ENCODE results near the gene MAPK7.

MAPK7 gene

DNA sequence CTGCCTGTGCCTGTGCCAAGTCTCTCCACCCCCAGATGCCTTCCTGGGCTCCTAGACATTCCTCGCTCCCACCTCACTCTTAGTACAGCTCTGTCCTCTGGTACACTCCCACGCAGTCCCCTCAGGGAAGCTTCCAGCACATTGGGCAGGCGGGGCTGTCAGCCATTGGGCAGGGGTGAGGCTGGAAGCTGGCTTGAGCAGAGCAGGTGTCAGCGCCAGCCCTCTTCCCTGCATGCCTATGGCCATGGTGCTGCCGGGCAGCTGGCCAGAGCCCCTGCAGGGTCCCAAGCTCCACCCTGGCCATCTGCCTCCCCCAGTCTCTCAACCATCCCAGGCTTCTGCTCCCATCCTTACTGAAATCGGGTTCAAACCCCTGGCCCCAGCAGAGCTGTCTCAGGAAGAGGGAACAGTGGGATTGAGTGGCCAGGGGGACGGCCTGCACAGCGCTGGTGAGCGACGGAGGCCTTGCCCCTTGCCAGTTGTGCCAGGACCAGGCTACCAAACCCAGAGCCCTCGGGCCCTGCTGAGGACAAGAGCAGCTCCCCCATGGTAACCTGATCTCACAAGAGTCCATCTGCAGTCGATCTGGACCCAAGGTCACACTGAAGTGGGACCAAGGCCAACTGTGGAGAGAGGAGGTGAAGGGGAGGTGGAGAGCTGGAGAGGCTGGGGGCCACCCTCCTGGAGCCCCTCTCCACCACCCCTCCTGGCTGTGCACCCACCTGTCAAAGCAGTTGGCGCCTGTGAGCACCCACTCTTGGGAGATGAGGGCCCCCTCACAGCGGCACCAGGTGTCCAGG lies 13.4 kb upstream of the MAPK7 start:
- DNase-seq, result no peak

DNA sequence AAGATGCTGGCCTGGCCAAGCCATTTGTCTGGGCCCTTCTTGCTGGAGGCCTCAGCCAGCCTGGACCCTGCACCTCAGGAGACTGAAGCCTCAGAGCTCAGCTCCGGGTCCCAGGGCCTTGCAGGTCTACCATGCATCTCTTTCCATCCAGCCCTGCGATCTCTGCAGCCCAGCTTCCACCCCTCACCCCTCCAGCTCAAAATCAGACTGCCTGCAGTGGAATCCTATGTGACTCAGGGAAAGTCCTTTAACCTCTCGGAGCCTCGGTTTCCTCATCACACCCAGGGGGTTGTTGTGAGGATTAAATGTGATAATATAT lies 12.8 kb upstream of the MAPK7 start:
- no peak for DNase-seq

GRCh38 chr17:19365833-19366636 lies 12.3 kb upstream of the MAPK7 start:
- DNase-seq, result no peak

- DNase-seq, result no peak
Measured at GRCh38 chr17:19366637-19366972, 11.7 kb upstream of the MAPK7 start.

GRCh38 chr17:19368229-19368628 lies 10.1 kb upstream of the MAPK7 start:
- no peak for DNase-seq

DNA sequence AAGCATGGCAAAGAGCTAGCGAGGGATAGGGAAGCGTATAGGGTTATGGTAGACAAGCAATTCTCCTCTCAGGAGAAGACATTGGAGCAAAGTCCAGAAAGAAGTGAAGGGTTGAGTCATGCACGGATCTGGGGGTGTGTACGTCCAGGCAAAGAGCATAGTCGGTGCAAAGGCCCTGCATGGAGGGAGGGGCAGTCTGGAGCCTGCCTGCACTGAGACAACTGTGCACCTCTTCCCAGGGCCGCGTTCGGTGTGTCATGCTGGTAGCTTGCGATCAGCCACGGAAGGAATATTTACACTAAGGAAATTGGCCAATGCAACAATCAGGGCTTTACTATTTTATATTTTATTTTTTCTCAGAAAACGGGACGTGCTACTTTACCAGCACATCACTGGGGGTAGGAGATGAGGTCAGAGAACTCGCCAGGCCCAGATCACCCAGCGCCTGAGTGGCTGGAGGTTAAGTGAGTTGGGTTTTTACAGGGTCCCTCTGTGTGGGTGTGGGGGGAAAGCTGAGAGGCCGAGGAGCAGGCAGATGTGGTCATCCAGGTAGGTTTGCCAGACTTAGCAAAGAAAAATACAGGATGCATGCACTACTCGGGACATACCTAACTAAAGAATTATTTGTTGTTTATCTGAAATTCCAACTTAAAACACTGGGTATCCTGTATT lies 9.1 kb upstream of the MAPK7 start:
- DNase-seq, result no peak

DNA sequence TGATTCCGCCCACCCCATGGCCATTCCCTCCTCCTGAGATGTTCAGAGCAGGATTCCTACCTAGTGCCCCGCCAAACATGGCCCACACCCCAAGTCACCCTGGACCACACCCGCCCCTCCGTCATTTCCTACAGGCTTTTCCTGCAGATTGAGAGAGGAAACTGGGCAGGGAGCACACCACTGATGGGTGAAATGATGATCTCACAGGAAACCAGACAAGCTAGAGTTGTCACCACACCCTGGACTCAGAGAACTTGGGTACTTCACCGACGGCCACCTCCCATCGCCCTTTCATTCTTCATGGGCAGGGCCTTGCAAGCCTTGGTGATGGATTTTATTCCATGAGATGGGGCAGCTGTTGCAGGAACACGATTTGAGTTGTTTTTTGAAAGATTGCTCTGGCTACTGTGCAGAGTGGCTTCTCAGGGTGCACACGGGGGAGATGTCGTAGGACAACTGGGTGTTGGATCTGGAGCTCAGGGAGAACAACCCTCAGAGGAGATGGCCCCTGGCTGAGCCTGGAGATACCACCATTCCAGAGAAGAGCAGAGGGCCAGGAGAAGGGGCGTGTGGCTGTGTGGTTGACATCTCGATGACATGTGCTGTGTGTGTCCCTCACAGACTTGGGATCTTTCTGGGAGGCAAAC lies 8.3 kb upstream of the MAPK7 start:
- DNase-seq, result no peak

DNA sequence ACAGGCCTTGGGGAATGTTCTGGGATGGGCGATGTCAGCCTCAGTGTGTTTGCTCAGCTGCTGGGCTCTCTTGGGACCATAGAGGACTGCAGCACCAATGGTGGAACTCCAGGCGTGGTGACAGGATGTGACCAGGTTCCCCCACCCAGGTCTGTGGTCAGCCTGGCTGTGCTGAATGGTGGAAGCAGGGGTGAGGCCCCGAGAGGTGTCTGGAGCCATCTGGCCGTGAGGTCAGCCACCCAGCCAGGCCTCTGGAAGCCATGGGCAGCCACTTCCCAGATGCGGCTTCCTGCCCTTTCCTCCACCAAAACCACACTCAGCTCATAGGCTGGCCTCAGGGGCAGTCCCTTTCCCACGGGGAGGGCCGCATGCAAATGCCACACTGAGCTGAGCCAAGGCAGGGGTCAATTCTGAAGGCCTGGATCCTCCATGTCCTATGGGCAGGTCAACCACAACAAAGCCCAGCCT lies 7.8 kb upstream of the MAPK7 start:
- DNase-seq, result no peak

DNA sequence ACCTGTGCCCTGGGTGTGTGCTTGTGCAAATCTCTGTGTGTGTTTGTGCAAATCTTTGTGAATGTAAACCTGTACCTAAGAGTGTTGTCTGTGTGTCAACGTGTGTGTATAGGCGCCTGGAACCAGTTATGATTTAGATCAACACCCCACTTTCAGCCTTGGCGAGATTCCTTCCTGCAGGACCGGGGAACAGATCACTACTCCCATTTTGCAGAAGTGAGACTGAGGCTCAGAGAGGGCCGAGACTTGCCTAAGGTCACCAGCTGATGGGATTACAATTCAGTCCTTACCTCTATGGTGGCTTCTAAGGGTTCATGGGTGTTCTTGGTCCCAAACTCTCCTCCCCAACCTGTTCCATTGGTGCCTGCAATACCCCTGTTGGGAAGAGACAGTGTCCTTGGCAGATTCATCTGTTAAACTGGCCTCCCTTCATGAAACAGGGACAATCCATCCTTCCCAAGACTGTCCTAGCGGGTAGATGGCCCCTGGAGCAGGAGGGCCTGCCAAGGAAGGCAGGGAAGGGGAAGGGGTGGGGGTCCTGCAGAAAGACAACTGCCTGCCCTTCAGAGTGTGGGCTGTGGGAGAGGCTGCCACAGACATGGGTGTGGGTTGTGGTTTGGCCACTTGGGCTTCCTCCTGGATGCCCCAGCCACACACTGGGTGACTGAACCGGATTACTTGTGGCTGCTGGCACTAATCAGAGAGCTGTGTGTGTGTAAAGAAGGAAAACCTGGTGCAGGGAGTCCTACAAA lies 6.9 kb upstream of the MAPK7 start:
- no peak for DNase-seq

DNA sequence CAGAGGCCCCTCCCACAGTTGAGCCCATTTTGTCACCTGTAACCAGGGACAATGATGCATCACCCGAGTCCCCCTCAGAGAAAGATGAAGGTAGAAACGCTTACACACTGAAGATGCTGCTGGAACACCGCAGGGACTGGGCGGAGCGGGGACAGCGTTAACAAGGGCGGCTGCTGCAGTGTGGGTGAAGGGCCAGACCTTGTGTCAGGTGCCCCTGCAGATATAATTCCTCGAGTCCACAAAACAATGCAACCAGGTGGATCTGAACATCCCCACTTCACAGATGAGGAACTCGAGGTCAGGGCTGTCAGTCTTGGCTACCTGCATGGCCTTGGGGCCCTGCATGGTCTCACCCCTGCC lies 6.3 kb upstream of the MAPK7 start:
- DNase-seq, result no peak

DNA sequence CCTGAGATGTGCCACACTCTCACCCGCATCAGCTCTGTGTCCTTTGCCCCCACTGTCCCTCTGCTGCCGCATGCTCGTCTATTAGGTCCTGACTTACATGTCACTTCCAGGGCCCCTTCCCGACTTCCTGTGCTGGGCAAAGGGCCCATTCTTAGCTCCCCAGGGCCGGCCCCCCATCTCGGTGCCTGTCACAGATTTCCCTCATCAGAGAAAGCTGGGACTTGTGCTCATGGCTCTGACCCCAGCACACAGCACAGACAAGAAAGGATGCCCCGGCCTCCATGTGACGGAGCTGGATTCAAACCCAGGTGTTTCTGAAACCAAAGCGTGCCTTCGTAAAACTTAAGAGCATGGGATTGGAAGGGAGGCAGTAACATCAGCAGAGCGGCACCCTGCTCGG lies 5.9 kb upstream of the MAPK7 start:
- DNase-seq, result no peak

DNA sequence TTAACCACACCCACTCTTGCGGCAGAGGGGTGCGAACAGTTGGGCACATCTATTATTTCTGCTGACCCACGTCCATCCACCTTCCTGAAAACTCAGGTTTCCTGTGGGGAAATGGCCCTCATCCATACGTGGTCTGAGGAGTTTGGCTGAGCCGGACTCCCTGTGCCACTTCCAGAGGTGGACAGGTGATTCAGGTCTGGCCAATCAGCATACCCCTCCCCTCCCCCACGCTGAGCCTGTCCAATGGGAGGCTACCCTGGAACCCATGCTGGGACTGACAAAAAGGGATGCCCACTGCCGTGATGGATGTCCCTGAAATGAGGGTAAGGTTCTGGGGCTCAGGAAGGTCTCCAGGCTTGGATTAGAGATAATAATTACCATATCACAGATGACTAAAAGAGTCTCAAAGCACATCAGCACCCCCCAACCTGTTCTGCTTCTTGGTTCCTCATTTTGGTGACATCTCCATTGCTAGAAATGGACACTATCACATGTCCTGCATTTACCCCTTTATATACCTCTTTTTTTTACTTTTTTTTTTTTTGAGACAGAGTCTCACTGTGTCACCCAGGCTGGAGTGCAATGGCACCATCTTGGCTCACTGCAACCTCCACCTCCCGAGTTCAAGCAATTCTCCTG lies 5.3 kb upstream of the MAPK7 start:
- no peak for DNase-seq

GRCh38 chr17:19374136-19374535 lies 4.2 kb upstream of the MAPK7 start:
- DNase-seq, result no peak

DNA sequence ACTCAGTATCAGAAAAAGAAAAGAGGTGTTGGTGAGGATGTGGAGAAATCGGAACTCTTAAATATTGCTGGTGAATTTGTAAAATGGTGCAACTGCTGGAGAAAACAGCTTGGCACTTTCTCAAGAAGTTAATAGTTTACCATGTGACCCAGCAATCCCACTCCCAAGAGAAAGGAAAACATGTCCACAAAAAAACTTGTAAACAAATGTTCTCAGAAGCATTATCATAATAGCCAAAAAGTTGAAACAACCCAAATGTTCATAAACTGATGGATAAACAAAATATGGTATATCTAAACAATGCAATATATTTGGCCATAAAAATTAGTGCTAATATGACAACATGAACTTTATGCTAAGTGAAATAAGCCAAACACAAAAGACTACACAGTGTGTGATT lies 2.6 kb upstream of the MAPK7 start:
- no peak for DNase-seq

- DNase-seq, result no peak
Measured at GRCh38 chr17:19376811-19377210, 1.5 kb upstream of the MAPK7 start.

GRCh38 chr17:19377602-19378415 lies 489 bp upstream of the MAPK7 start:
- DNase-seq, result peak; percentile 90

- no peak for DNase-seq
Measured at GRCh38 chr17:19379361-19380065, 1.2 kb downstream of the MAPK7 start.

- DNase-seq, result no peak
Measured at GRCh38 chr17:19380481-19381301, 2.4 kb downstream of the MAPK7 start.

GRCh38 chr17:19381361-19381740 lies 3.1 kb downstream of the MAPK7 start:
- no peak for DNase-seq

Measured in activated T-cell treated with anti-CD3 and anti-CD28 coated beads, Interleukin-2, amount 50 U/mL, for 1 hour (primary cell).